GM19397 (cell line): ENCODE measurements around the gene LPIN1.

Source experiments
- ATAC-seq: cut with Tn5 transposase; IDR thresholded peaks from one replicate; pipeline ENCODE4 v1.9.1; 2021; ENCODE audit warnings: mild to moderate bottlenecking, moderate library complexity; ENCODE audit not compliant: unreplicated experiment

LPIN1 gene

DNA sequence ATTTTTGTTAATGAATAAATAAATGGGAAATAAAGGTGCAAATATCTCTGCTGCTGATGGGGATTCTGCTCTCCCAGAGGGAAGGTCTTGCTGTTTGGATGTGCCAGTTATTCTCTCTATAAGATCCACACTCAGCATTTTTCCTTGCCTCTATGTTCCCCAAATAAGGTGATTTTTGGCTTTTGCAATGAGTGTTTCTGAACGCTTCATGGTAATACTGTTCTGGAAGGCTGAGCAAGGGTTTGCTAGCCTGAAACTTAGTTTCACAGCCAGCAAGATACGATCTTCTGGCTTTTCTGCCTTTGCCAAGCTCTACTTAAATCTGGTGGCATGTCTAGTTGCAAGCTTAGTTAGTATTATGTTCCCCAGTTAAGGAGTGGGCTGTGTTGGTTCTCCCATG is 114.6 kb downstream of the LPIN1 start:
- ATAC-seq = no peak

DNA sequence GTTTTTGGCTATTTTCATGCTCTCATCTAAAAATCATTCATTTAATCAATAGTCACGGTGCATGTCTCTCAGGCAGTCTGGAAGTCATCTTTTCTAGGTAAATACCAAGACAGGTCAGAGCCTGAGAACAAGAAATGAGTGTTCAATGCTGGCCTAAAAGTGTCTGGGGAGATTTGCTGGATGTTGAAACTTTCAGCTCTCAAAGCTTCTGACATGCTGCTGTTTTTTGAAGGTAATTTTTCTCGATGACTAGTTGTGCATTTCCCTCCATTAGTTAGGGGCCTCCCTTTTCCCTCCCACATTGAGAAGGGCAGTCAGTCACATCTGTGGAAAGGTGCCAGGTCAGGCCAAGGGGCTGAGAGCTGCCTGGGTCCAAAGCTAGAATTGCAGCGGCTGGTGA is 115.6 kb downstream of the LPIN1 start:
- ATAC-seq = no peak

DNA sequence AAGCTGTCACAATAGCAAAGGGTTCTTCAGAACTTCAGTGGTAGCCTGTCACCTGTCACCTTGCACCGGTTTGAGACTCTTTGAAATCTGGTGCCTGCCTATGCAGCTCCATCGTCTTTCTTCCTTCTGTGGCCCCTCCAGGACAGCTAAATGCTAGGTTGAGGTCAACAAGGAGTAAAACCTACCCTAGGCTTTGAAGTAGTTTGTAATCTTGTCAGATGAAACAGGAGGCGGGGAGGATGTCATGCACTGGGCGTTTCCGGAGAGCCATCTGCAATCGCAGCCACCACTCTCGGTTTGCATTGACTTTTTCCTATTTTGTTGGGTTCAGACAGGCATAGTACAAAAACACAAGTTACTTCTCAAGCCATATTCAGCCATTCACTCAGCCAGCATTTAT is 116.7 kb downstream of the LPIN1 start:
- peak; percentile 39 for ATAC-seq

DNA sequence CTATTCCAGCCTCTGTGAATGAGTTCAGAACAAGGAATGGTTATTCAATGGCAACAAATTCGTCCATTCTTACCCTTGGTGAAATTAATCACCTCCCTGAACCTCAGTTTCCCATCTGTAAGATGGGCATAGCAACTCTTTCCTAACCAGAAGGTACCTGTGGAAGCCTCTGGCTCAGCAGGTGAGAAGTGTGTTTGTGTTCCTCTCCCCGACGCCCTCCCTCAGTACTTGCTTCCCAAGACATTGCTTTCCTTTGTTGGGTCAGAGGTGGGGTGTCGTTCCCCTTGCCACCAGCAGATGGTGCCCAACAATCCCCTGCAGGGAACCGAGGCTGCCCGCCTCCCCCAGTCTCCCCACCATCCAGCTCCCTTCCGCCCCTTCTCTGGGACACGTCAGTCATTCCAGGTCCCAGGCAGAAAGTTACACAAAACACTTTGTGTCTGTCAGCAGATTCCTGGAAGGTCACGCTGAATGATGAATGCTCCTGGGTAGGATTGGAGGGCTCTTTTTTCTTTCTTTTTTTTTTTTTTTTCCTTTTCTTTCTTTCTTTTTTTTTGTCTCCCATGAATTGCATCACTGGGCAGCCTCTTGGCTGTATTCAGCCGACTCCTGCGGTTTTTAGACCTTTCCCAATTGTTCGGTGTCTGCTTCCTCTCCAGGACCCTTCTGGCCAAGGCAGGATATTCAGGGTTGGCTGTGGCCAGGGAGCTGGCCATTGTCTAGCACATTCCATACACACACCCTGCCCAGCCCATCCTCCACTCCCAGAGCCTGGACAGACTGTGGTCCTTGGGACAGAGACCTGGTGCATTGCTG is 117.3 kb downstream of the LPIN1 start:
- peak; percentile 65 for ATAC-seq

DNA sequence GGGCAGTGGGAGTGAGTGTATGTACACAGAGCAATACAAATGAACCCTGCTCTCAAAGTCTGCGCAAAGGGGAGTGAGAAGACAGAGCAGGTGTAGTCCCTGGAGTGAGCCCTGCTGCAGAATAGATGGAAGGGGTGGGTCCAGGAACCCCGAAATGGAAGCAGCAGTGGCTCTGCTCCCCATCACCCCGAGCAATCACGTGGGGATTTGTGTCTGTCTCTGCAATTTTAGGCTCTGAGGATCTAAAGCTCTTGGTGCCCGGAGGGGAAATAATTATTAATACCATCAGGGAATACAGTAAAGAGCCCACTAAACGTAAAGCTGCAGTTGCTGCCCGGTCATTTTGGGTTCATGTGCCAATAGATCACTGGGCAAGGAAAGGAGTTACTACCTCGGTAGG is 118.3 kb downstream of the LPIN1 start:
- ATAC-seq = no peak

DNA sequence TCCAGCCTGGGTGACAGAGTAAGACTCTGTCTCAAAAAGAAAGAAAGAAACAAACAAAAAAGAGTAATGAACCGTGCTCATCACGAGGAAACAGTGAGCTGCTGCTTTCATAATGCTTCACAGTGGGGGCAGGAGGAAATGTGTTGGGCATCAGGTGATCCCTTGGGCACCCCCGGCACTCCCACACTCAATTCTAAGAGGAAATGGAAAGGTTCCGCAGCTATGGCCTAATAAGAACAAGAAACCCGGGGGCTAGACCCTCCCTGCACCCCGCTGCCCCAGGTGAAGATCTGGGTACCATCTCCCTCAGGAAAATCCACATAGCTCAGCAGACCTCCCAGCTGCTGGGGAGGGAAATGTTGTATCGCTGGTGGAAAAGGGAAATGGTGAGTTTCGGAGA is 118.9 kb downstream of the LPIN1 start:
- ATAC-seq = no peak

DNA sequence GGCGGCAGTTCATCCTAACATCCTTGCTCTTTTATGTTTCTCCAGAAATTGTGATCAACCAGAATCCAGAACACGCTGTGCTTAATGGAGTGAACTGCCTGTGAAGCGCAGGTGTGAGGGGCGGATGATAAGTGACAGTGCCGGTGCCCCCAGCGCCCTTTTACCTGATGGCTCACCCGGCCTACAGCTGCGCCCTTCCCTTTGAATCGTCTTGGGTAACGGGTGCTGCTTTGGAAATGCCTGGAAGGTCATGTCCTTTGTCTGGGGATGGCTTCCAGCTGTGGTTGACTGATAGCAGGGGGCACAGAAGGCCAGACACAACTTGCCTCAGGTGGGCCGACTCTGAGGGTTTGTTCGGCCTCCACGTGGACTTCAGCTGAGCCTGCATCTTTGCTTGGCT is 119.4 kb downstream of the LPIN1 start:
- ATAC-seq = no peak

DNA sequence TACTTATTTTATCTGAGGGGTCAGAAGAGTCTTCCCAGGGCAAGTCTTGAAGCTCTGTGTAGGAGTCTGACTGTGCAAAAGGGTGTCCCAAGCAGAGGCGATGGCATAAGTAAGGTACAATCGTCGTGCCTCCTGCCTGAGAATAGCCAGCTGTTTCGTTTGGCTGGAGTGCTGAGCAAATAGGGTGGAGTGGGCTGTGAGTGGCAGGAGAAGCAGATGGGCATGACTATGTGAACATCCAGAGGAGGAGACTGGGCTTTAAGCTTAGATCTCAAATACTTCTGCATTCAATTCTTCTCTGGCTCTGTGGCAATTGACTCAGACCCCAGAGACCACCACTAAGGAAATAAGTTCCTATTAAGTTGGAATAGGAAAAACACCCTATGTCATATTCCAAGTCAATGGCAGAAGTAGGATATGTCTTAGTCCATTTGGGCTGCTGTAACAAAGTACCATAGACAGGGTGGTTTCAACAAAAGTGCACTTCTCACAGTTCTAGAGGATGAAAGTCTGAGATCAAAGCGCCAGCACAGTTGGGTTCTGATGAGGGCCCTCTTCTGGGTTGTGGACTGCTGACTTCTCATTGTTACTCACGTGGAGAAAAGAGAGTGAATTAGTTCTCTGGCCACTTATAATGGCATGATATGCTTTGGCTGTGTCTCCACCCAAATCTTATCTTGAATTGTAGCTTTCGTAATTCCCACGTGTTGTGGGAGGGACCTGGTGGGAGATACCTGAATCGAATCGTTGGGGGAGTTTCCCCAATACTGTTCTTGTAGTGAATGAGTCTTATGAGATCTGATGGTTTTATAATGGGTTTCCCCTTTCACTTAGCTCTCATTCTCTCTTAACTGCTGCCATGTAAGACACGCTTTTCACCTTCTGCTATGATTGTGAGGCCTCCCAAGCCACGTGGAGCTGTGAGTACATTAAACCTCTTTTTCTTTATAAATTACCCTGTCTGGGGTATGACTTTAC is 120.2 kb downstream of the LPIN1 start:
- no peak for ATAC-seq

DNA sequence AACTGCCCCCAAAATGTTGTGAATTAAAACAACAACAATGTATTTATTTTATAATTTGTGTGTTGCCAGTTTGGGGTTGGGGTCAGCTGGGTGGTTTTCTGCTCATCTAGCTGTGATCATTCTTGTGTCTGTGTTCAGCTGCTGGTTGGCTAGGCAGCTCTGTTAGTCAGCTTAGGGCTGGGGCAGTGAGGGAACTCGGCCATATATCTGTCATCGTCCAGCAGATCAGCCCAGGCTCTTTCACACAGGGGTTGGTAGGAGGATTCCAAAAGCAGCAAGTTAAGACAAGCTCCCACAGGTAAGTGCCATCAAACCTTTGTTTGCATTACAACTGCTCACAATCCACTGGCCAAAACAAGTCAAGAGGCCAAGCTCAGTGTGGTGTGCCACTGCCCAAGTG is 121.5 kb downstream of the LPIN1 start:
- no peak for ATAC-seq

DNA sequence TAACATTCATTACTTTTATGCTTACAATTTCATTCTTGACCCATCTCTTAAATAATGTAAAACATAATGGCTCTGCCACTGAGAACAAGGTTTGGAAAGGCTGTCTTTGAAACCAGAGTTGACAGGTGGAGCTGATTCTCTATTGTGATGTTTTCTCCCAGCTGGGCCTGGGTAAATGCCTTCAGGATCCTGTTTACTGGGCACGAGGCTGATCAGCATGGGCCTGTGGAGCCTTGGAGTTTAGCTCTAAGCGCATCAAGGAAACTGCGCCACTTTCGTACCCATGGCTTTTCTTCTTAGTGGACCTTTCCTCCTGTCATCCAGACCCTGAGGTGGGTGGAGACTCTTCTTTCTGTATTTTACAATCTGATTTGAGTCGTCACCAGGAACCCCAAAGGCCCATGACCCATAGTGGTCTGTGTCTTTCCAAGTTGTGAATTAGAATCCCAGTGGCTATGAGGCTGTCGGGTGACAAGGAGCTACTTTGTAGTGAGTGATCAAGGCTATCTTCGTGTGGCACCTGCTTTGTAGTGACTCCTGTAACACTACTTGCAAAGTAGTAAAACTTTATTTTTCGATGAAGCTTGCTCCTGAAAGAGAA is 123.1 kb downstream of the LPIN1 start:
- ATAC-seq = no peak

DNA sequence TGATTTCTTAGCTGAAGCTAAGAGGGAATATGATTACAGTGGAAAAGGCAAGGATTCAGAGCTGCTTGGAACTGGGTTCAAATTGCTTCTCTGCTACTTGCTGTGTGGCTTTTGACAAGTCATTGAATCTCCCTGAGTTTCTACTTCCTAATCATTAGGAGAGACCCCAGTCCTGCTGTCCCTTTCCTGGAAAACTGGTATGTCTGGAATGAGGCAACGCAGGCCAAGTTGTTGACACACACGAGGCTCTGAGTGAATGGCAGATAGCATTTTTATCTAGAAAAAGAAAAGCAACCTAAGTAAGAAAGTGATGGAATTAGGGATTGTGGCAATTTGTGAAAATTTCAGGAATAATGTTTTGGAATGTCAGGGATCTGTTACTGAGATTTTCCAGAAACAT is 123.6 kb downstream of the LPIN1 start:
- ATAC-seq = no peak

DNA sequence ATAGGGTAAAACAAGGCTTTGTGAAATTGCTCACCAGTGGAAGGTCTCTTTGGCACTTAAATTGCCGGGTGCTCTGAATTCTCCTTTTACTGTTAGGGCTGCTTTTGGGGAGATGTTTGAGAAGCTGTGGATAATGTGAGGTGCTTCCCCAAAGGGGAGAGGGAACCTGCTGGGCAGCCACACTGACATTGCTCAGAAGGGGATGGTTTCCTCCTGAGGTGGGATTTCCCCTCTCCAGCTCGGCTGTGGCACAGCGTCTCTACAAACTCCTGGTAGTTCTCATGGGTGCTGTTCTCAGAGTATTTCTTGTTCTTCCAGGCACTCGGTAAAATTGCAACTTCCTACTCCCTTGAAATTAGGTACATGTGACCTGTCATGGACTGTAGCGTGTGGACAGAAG is 124.2 kb downstream of the LPIN1 start:
- no peak for ATAC-seq

DNA sequence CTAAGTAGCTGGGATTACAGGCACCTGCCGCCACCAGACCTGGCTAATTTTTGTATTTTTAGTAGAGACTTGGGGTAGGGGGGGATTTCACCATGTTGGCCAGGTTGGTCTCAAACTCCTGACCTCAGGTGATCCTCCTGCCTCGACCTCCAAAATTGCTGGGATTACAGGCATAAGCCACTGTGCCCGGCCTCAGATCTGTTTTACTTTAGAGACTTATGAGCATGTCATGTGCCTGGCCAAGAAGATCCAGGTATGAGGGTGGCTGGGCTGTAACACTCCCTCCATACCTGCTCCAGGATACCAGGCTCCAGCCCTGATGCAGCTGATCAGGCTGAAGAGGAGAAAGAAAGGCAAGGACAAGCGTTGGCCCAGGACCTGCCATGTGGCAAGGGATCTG is 125.0 kb downstream of the LPIN1 start:
- ATAC-seq = no peak

DNA sequence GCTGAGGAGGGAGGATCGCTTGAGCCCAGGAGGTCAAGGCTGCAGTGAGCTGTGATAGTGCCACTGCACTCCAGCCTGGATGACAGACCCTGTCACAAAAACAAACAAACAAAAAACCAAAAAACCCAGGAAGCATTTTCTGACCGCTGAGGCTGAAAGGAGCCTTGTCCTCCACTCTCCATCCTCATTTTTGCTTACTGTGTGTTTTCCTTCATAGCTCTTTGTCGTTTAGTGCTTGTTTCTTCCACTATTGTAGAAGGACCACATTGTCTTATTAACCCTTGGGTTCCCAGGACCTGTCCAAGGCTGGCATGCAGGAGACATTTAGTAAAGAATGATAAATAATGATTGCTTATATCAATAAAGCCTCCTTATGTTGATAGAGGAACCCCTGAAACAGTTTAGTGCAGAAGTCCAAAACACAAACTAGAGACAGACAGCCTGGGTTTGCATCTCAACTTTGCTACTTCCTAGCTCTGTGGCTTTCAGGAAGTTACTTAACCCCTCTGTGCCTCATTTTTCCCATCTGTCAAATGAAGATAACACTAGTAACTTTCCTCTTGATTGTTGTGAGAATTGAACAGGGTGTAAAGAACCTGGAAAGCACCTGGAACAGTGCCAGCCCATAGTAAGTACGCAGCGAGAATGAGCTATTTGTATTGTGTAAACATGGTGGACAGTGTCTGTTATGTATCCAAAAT is 126.0 kb downstream of the LPIN1 start:
- no peak for ATAC-seq

DNA sequence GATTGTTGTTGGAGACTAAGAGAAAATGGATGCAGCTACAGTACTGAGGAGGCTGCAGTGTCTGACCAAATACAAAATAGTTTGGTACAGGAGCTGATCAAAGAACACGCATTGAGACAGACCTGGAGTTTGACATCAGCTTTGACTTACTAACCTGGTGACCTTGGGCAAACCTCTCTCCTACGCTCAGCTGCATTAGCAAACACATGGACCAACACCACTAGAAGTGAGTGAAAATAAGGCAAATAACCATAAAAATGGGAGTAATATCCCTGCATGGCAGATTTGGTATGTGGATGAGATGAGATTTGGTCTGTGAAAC is 126.5 kb downstream of the LPIN1 start:
- ATAC-seq = no peak

DNA sequence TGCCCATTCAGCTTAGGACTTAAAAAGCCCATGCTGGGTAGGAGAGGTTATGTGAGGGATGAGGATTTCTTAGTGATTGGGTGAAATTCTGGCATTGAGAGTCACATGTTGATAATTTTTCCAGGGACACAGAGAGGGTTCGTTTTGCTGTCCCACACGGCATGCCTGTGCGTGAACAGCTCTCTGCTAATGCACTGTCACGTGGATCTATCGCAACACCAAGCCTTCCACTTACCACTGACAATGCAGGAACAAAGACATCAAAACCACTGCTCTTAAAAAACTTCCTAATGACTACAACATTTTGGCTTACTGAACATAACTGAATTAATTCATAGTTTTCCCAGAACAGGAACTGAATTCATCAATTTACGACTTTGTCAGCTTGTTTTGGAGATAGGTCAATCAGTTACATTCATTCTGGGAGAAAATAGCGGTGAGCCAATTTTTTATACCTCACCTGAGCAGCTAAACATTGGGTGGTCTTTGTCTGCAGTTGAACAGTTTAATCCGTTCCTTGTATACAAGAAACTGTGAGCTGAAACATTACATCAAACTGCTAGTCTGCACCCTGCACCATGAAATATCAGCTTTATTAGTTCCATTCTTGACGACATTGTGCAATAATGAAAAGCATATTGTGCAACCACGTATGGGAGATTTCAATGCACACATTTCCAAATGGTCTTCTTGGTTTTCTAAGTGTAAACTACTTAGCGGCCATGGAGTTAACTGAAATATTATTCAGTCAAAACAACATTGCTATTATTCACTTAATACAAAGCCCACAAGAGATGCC is 127.1 kb downstream of the LPIN1 start:
- no peak for ATAC-seq

DNA sequence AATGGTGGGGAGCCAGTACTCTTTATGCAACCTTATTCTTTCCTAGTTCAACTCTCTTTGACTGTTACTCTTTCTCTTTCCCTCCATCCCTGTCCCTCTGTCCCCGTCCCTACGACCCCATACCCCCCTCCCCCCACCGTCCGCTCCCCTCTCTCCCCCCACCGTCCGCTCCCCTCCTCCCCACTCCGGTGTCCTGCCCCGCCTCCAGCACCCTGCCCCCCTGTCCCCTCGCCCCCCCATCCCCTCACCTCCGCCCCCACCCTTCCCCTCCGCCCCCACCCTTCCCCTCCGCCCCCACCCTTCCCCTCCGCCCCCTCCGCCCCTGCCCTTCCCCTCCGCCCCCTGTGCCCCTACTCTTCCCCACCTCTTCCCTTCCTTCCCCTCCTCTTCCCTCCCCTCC is 128.4 kb downstream of the LPIN1 start:
- no peak for ATAC-seq

DNA sequence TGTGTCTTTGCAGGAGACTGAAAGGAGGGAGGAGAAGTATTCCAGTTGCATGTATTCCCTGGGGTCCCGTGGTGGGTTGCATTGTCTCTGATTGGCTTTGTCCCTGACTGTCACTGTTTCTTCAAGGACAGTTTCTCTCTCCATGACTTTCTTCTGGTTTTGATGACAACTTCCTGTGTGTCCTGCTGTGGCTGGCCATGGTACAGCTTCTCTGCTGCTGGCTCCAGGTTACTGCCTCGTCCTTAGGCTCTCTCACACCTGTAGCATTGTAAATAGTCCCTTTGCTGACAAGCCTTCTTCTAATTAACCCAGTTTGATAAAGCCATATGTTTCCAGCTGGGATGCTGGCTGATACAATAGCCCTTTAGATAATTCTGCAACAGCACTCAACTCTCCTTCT is 129.0 kb downstream of the LPIN1 start:
- no peak for ATAC-seq

DNA sequence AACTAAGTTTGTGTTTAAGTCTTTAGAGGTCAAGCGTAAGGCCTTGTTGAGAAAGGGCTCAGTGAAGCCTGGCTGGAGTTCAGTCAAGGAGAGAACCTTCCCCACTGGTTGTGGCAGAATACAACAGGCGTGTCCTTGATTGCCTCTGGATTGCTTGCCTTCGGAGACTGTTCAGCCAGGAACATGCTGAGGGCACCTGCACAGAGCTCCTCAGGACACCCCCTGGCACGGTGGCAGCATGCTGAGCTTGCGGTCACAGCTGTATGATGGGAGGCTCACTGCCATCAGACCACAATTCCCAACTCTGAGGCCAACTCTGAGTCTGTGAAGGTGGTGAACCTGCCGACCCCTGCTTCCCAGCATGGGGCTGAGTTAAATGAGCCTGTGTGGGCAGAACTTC is 130.0 kb downstream of the LPIN1 start:
- ATAC-seq = no peak

DNA sequence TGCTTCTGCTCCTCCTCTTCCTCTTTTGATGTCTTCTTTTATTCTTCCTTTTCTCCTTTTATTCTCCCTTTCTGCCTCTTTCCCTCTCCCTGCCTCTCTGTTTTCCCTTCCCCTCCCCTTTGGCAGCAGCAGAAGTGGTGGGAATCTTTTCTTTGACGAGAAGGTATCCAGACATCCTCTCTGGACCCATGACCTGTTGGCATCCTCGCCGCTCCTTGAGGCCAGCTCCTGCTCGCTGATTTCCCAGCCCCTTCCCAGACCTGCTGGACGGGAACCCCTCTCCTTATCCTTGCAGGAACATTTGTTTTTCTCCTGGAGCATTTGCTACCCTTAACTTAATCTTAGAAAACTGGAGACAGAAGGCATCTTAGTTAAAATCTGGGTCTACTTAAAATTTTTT is 130.5 kb downstream of the LPIN1 start:
- ATAC-seq = no peak
